Testis (tissue), 2 donors: ENCODE results near the gene LPAR1.

ENCODE experiments used
- CTCF ChIP-seq, 3 experiments: fragments of 450-650 bp in 2 of 3; fragments of 200-600 bp in 1 of 3; sonication (generic) in 1 of 3; IDR thresholded peaks; one replicate each; pipeline ENCODE4 v1.5.1; 2016 to 2019; ENCODE audit warnings: antibody characterized with exemption in 3 of 3, mild to moderate bottlenecking in 2 of 3, moderate library complexity in 1 of 3
- POLR2A ChIP-seq: fragments of 450-650 bp; IDR thresholded peaks from one replicate; pipeline ENCODE4 v1.6.1; 2017; ENCODE audit warnings: antibody characterized with exemption, mild to moderate bottlenecking, moderate library complexity

GRCh38 chr9:110928599-110928998 lies 109.7 kb downstream of the LPAR1 start:
- no peak for TF ChIP-seq POLR2A
- TF ChIP-seq CTCF (IDR thresholded peaks at IDR 0.05), result no peak
